ENCODE results near the gene ADAMTSL5.

GRCh38 chr19:1561236-1561842 lies 48.5 kb upstream of the ADAMTSL5 start:
- TF ChIP-seq, protein P1, sequence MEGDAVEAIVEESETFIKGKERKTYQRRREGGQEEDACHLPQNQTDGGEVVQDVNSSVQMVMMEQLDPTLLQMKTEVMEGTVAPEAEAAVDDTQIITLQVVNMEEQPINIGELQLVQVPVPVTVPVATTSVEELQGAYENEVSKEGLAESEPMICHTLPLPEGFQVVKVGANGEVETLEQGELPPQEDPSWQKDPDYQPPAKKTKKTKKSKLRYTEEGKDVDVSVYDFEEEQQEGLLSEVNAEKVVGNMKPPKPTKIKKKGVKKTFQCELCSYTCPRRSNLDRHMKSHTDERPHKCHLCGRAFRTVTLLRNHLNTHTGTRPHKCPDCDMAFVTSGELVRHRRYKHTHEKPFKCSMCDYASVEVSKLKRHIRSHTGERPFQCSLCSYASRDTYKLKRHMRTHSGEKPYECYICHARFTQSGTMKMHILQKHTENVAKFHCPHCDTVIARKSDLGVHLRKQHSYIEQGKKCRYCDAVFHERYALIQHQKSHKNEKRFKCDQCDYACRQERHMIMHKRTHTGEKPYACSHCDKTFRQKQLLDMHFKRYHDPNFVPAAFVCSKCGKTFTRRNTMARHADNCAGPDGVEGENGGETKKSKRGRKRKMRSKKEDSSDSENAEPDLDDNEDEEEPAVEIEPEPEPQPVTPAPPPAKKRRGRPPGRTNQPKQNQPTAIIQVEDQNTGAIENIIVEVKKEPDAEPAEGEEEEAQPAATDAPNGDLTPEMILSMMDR (IDR thresholded peaks at IDR 0.05): no peak
- no peak for TF ChIP-seq POLR2A (IDR thresholded peaks at IDR 0.05)
